HEK293T (cell line): Measurements from ENCODE around the gene HDAC8.

ENCODE experiments used
- CTCF ChIA-PET: fragments of 350-600 bp; formaldehyde crosslinking; extraction: SDS; loops from one replicate; lab custom pipeline; 2021; ENCODE audit warnings: antibody characterized with exemption, inconsistent platforms; lab: Yijun Ruan, JAX
- POLR2A ChIA-PET: fragments of 350-600 bp; formaldehyde crosslinking; extraction: SDS; loops from one replicate; lab custom pipeline; 2020; ENCODE audit warnings: antibody characterized with exemption, inconsistent platforms; lab: Yijun Ruan, JAX
- DNase-seq: peaks from one replicate; pipeline ENCODE4 v3.0.0; 2012; ENCODE audit warnings: mixed read lengths; ENCODE audit errors: extremely low spot score
- ARNT ChIP-seq: fragments of 450-650 bp; IDR thresholded peaks from 2 replicates; pipeline ENCODE4 v1.6.1; 2017; ENCODE audit warnings: mild to moderate bottlenecking
- BHLHE40 ChIP-seq: fragments of 450-650 bp; IDR thresholded peaks from 2 replicates; pipeline ENCODE4 v1.6.1; 2016; ENCODE audit warnings: mild to moderate bottlenecking, moderate library complexity, borderline replicate concordance
- CTBP1 ChIP-seq: fragments of 450-650 bp; IDR thresholded peaks from 2 replicates; pipeline ENCODE4 v1.6.1; 2016; ENCODE audit warnings: borderline replicate concordance
- ELF4 ChIP-seq: fragments of 450-650 bp; IDR thresholded peaks from 2 replicates; pipeline ENCODE4 v1.6.1; 2017; ENCODE audit warnings: antibody characterized with exemption
- FOXA1 ChIP-seq: fragments of 450-650 bp; IDR thresholded peaks from 2 replicates; pipeline ENCODE4 v1.6.1; 2016; ENCODE audit warnings: mild to moderate bottlenecking
- FOXK2 ChIP-seq: fragments of 450-650 bp; IDR thresholded peaks from 2 replicates; pipeline ENCODE4 v1.6.1; 2016; ENCODE audit warnings: mild to moderate bottlenecking
- FOXM1 ChIP-seq: fragments of 450-650 bp; IDR thresholded peaks from 2 replicates; pipeline ENCODE4 v1.6.1; 2017; ENCODE audit warnings: mild to moderate bottlenecking, borderline replicate concordance
- HDGF ChIP-seq: fragments of 450-650 bp; IDR thresholded peaks from 2 replicates; pipeline ENCODE4 v1.6.1; 2017; ENCODE audit warnings: antibody characterized with exemption, borderline replicate concordance
- L3MBTL2 ChIP-seq: fragments of 450-650 bp; conservative IDR thresholded peaks from 2 replicates; pipeline ENCODE4 v1.6.1; 2016; ENCODE audit warnings: mild to moderate bottlenecking
- LEF1 ChIP-seq: fragments of 450-650 bp; IDR thresholded peaks from 2 replicates; pipeline ENCODE4 v1.6.1; 2017; ENCODE audit warnings: mild to moderate bottlenecking, borderline replicate concordance
- NFRKB ChIP-seq: fragments of 450-650 bp; IDR thresholded peaks from 2 replicates; pipeline ENCODE4 v1.6.1; 2016; ENCODE audit warnings: mild to moderate bottlenecking, moderate library complexity
- PKNOX1 ChIP-seq: fragments of 450-650 bp; IDR thresholded peaks from 2 replicates; pipeline ENCODE4 v1.6.1; 2016
- SP1 ChIP-seq: fragments of 450-650 bp; IDR thresholded peaks from 2 replicates; pipeline ENCODE4 v1.6.1; 2017
- SUZ12 ChIP-seq: fragments of 450-650 bp; IDR thresholded peaks from 2 replicates; pipeline ENCODE4 v1.6.1; 2016; ENCODE audit warnings: mild to moderate bottlenecking
- TARDBP ChIP-seq: fragments of 450-650 bp; IDR thresholded peaks from 2 replicates; pipeline ENCODE4 v1.6.1; 2016
- ZNF384 ChIP-seq: fragments of 450-650 bp; IDR thresholded peaks from 2 replicates; pipeline ENCODE4 v1.6.1; 2016

HDAC8 gene

GRCh38 chrX:72376124-72376523, 196.5 kb downstream of the HDAC8 start:
- CTCF ChIA-PET = no interaction called here
- TF ChIP-seq ELF4 (no peak), BHLHE40 (no peak), FOXM1 (no peak), HDGF (no peak), SUZ12 (no peak), NFRKB (no peak)
- POLR2A ChIA-PET = no interaction called here
- DNase-seq = no peak

GRCh38 chrX:72373136-72373535, 199.5 kb downstream of the HDAC8 start:
- TF ChIP-seq NFRKB (no peak), FOXA1 (no peak), SUZ12 (no peak), BHLHE40 (no peak), CTBP1 (no peak), PKNOX1 (no peak), FOXK2 (no peak), LEF1 (no peak), HDGF (no peak), ARNT (no peak), TARDBP (no peak), FOXM1 (no peak), SP1 (no peak)
- ChIA-PET CTCF (no interaction called here), POLR2A (no interaction called here)
- DNase-seq = no peak

- POLR2A ChIA-PET = no interaction called here
- DNase-seq = no peak
- no peak for TF ChIP-seq FOXM1
- no peak for TF ChIP-seq L3MBTL2
- TF ChIP-seq ARNT = no peak
- TF ChIP-seq SUZ12 = no peak
- no peak for TF ChIP-seq ZNF384
- no peak for TF ChIP-seq NFRKB
- no peak for TF ChIP-seq TARDBP
- no peak for TF ChIP-seq FOXK2
- no peak for TF ChIP-seq LEF1
- TF ChIP-seq FOXA1 = no peak
- no peak for TF ChIP-seq SP1
- no peak for TF ChIP-seq HDGF
- no peak for TF ChIP-seq ELF4
- no peak for TF ChIP-seq CTBP1
- no peak for TF ChIP-seq PKNOX1
- TF ChIP-seq BHLHE40 = no peak
- CTCF ChIA-PET = interaction anchor here (0.6 kb wide), 1 partner anchor 18 kb away, joined by 3 read pairs; no protein-coding TSS in a partner anchor
Observed at GRCh38 chrX:72372735-72373134, 199.9 kb downstream of the HDAC8 start.

GRCh38 chrX:72371405-72371804, 201.2 kb downstream of the HDAC8 start:
- no peak for TF ChIP-seq BHLHE40
- no peak for TF ChIP-seq FOXA1
- TF ChIP-seq ARNT = no peak
- TF ChIP-seq NFRKB = no peak
- no peak for TF ChIP-seq CTBP1
- TF ChIP-seq FOXM1 = no peak
- no peak for TF ChIP-seq LEF1
- CTCF ChIA-PET = no interaction called here
- no peak for DNase-seq
- POLR2A ChIA-PET = no interaction called here

- no peak for DNase-seq
- TF ChIP-seq ARNT = no peak
- ChIA-PET POLR2A (no interaction called here), CTCF (no interaction called here)
Observed at GRCh38 chrX:72368796-72369195, 203.8 kb downstream of the HDAC8 start.

- no peak for DNase-seq
- TF ChIP-seq HDGF (no peak), LEF1 (no peak), FOXK2 (no peak), SUZ12 (no peak)
- POLR2A ChIA-PET = no interaction called here
- CTCF ChIA-PET = no interaction called here
Observed at GRCh38 chrX:72367516-72367915, 205.1 kb downstream of the HDAC8 start.

- CTCF ChIA-PET = no interaction called here
- TF ChIP-seq NFRKB (no peak), CTBP1 (no peak), HDGF (no peak), PKNOX1 (no peak), SP1 (no peak), FOXK2 (no peak), ZNF384 (no peak), ELF4 (no peak), LEF1 (no peak), L3MBTL2 (no peak), SUZ12 (no peak), TARDBP (no peak), BHLHE40 (no peak), FOXA1 (no peak), ARNT (no peak), FOXM1 (no peak)
- DNase-seq = no peak
- POLR2A ChIA-PET = no interaction called here
Observed at GRCh38 chrX:72366701-72367454, 205.8 kb downstream of the HDAC8 start.
